Mesendoderm (in vitro differentiated cells): ENCODE results near the gene ADGRL3. TPM values are rescaled to one million over a fixed set of nuclear protein-coding genes. Genes with fewer than 3 reads are reported as not detected.

Source experiments
- DNase-seq: peaks from one replicate; pipeline ENCODE4 v3.0.0; 2013
- H2AK5ac ChIP-seq: 2 replicates; pipeline ENCODE4 v1.6.1; 2013; ENCODE audit warnings: low read length, inconsistent platforms
- H2BK120ac ChIP-seq: 2 replicates; pipeline ENCODE4 v1.6.1; 2013; ENCODE audit warnings: low read depth, mild to moderate bottlenecking, low read length, moderate library complexity, mixed read lengths
- H2BK15ac ChIP-seq: replicated peaks from 2 replicates; pipeline ENCODE4 v1.6.1; 2013; ENCODE audit warnings: low read depth, mild to moderate bottlenecking, moderate library complexity
- H2BK5ac ChIP-seq: 2 replicates; pipeline ENCODE4 v1.6.1; 2013; ENCODE audit warnings: low read length, inconsistent platforms
- H3K18ac ChIP-seq: 2 replicates; pipeline ENCODE4 v1.6.1; 2013; ENCODE audit warnings: mild to moderate bottlenecking, low read length, mixed read lengths
- H3K23ac ChIP-seq: one replicate; pipeline ENCODE4 v1.6.1; 2013; ENCODE audit warnings: low read length
- H3K27ac ChIP-seq: 2 replicates; pipeline ENCODE4 v1.5.1; 2013; ENCODE audit warnings: low read depth, mild to moderate bottlenecking, inconsistent platforms, low read length, moderate library complexity
- H3K27me3 ChIP-seq: 2 replicates; pipeline ENCODE4 v1.6.1; 2013; ENCODE audit warnings: low read length, control low read depth, mild to moderate bottlenecking, inconsistent platforms; ENCODE audit not compliant: insufficient read depth, poor library complexity
- H3K36me3 ChIP-seq: 2 replicates; pipeline ENCODE4 v1.6.1; 2013; ENCODE audit warnings: low read length, inconsistent platforms; ENCODE audit not compliant: control insufficient read depth, insufficient read depth
- H3K4ac ChIP-seq: one replicate; pipeline ENCODE4 v1.6.1; 2013; ENCODE audit warnings: low read depth, mild to moderate bottlenecking, low read length, moderate library complexity
- H3K4me1 ChIP-seq: 2 replicates; pipeline ENCODE4 v1.6.1; 2013; ENCODE audit warnings: low read depth, low read length, inconsistent platforms; ENCODE audit not compliant: control insufficient read depth
- H3K4me2 ChIP-seq: 2 replicates; pipeline ENCODE4 v1.6.1; 2013; ENCODE audit warnings: low read length
- H3K4me3 ChIP-seq: 2 replicates; pipeline ENCODE4 v1.5.1; 2013; ENCODE audit warnings: mild to moderate bottlenecking, low read length
- H3K56ac ChIP-seq: one replicate; pipeline ENCODE4 v1.6.1; 2013; ENCODE audit warnings: low read length
- H3K79me1 ChIP-seq: 2 replicates; pipeline ENCODE4 v1.6.1; 2013; ENCODE audit warnings: low read length, inconsistent platforms
- H3K79me2 ChIP-seq: 2 replicates; pipeline ENCODE4 v1.6.1; 2013; ENCODE audit warnings: mild to moderate bottlenecking, low read length; ENCODE audit not compliant: control insufficient read depth, insufficient read depth
- H3K9ac ChIP-seq: 2 replicates; pipeline ENCODE4 v1.6.1; 2013; ENCODE audit warnings: low read length, inconsistent platforms
- H4K5ac ChIP-seq: one replicate; pipeline ENCODE4 v1.6.1; 2013; ENCODE audit warnings: low read length
- H4K8ac ChIP-seq: one replicate; pipeline ENCODE4 v1.6.1; 2013; ENCODE audit warnings: low read depth, mild to moderate bottlenecking, control low read depth, low read length, moderate library complexity
- WGBS: extraction: QIAGEN DNeasy Blood & Tissue Kit; methylation state at CpG from one replicate; pipeline ENCODE4 v1.1.7; 2013; ENCODE audit warnings: low lambda C conversion rate, missing lambda C conversion rate; ENCODE audit not compliant: insufficient coverage; ENCODE audit errors: extremely low coverage; 5-methylcytosine and 5-hydroxymethylcytosine counted together
- polyA plus RNA-seq, 2 experiments: library from polyadenylated mRNA; stranded (reverse); fragments of 200-250 nt; gene quantifications; one replicate each; pipeline ENCODE4 v1.2.3, GENCODE V29; 2013

The ADGRL3 gene
- polyA plus RNA-seq (2013, experiment 1 of 2): 7.1 TPM
- 7.2 TPM for polyA plus RNA-seq (2013, experiment 2 of 2)

GRCh38 chr4:61200187-61200915, at the start of gene ADGRL3:
ADGRL3 (plus strand) TSS chr4:61200326.
- Histone ChIP-seq H4K5ac (no peak within 1 kb of the TSS), H2AK5ac (no peak within 1 kb of the TSS), H2BK120ac (no peak within 1 kb of the TSS), H3K79me2 (peaks cover 18% of the 10 kb centered on the region), H3K4me1 (peaks cover 3% of the 10 kb centered on the region), H3K23ac (peak within 1 kb of the TSS; percentile 91), H3K9ac (peak within 1 kb of the TSS; percentile 71), H3K36me3 (no peaks in the 10 kb centered on the region), H3K4me2 (peak within 1 kb of the TSS; percentile 67), H2BK5ac (no peak within 1 kb of the TSS), H3K18ac (peak within 1 kb of the TSS; percentile 51), H4K8ac (no peak within 1 kb of the TSS), H3K4ac (peak within 1 kb of the TSS; percentile 4), H3K56ac (peak within 1 kb of the TSS; percentile 92), H3K79me1 (peaks cover 3% of the 10 kb centered on the region), H3K27ac (peak within 1 kb of the TSS; percentile 84), H2BK15ac (no peak within 1 kb of the TSS), H3K27me3 (no peaks in the 10 kb centered on the region), H3K4me3 (peak within 1 kb of the TSS; percentile 78)
- peak; percentile 94 for DNase-seq
- no CpG with 5 or more reads among the region's 92 CpGs for WGBS

GRCh38 chr4:61152433-61152832, 47.7 kb upstream of the ADGRL3 start:
- no peak overlapping the region for H3K23ac ChIP-seq
- H3K79me1 ChIP-seq: no peaks in the 10 kb centered on the region
- no CpG with 5 or more reads among the region's 4 CpGs for WGBS

GRCh38 chr4:61160478-61160877, 39.6 kb upstream of the ADGRL3 start:
- Histone ChIP-seq H3K27ac (no peak overlapping the region), H2AK5ac (no peak overlapping the region), H2BK120ac (no peak overlapping the region), H4K8ac (no peak overlapping the region), H3K79me2 (no peaks in the 10 kb centered on the region), H2BK15ac (no peak overlapping the region), H3K79me1 (no peaks in the 10 kb centered on the region), H3K27me3 (no peaks in the 10 kb centered on the region), H2BK5ac (no peak overlapping the region), H3K18ac (no peak overlapping the region), H3K4me2 (no peak overlapping the region), H3K56ac (no peak overlapping the region), H3K36me3 (no peaks in the 10 kb centered on the region), H3K4me1 (no peaks in the 10 kb centered on the region), H3K4ac (no peak overlapping the region), H4K5ac (no peak overlapping the region), H3K9ac (no peak overlapping the region), H3K23ac (no peak overlapping the region), H3K4me3 (no peak overlapping the region)
- peak; percentile 54 for DNase-seq
- WGBS: no CpG with 5 or more reads among the region's 2 CpGs

More at GRCh38 chr4:61152433-61152832, 47.7 kb upstream of the ADGRL3 start:
- H2AK5ac ChIP-seq: no peak overlapping the region
- H3K4ac ChIP-seq: no peak overlapping the region
- DNase-seq: peak; percentile 81
- H3K4me1 ChIP-seq: no peaks in the 10 kb centered on the region
- no peak overlapping the region for H2BK5ac ChIP-seq
- no peak overlapping the region for H4K8ac ChIP-seq
- no peak overlapping the region for H3K4me2 ChIP-seq
- H3K36me3 ChIP-seq: no peaks in the 10 kb centered on the region
- H4K5ac ChIP-seq: no peak overlapping the region
- H3K56ac ChIP-seq: no peak overlapping the region
- H3K9ac ChIP-seq: no peak overlapping the region
- no peak overlapping the region for H2BK15ac ChIP-seq
- no peak overlapping the region for H3K27ac ChIP-seq
- H2BK120ac ChIP-seq: no peak overlapping the region
- no peak overlapping the region for H3K18ac ChIP-seq
- no peak overlapping the region for H3K4me3 ChIP-seq
- H3K27me3 ChIP-seq: no peaks in the 10 kb centered on the region
- H3K79me2 ChIP-seq: no peaks in the 10 kb centered on the region

- no peaks in the 10 kb centered on the region for H3K4me1 ChIP-seq
- H3K4me3 ChIP-seq: no peak overlapping the region
- no peak for DNase-seq
- no peaks in the 10 kb centered on the region for H3K36me3 ChIP-seq
- no peak overlapping the region for H3K4ac ChIP-seq
- no CpG with 5 or more reads among the region's 1 CpG for WGBS
- H3K4me2 ChIP-seq: no peak overlapping the region
- no peak overlapping the region for H2BK15ac ChIP-seq
- no peak overlapping the region for H2BK120ac ChIP-seq
- H3K23ac ChIP-seq: no peak overlapping the region
- no peaks in the 10 kb centered on the region for H3K79me1 ChIP-seq
- H4K5ac ChIP-seq: no peak overlapping the region
- no peak overlapping the region for H3K56ac ChIP-seq
- H3K9ac ChIP-seq: no peak overlapping the region
- no peak overlapping the region for H3K27ac ChIP-seq
- no peak overlapping the region for H2BK5ac ChIP-seq
- H3K18ac ChIP-seq: no peak overlapping the region
- no peaks in the 10 kb centered on the region for H3K79me2 ChIP-seq
- no peak overlapping the region for H4K8ac ChIP-seq
- H3K27me3 ChIP-seq: no peaks in the 10 kb centered on the region
- no peak overlapping the region for H2AK5ac ChIP-seq
These were observed 38.0 kb upstream of the ADGRL3 start for GRCh38 chr4:61162116-61162515.

- Histone ChIP-seq H2BK5ac (no peak overlapping the region), H3K79me1 (no peaks in the 10 kb centered on the region), H3K79me2 (no peaks in the 10 kb centered on the region), H3K23ac (no peak overlapping the region), H3K4me3 (no peak overlapping the region), H3K4me1 (no peaks in the 10 kb centered on the region), H2BK120ac (no peak overlapping the region), H4K5ac (no peak overlapping the region), H3K36me3 (no peaks in the 10 kb centered on the region), H3K4me2 (no peak overlapping the region), H2AK5ac (no peak overlapping the region), H3K27me3 (no peaks in the 10 kb centered on the region), H3K9ac (no peak overlapping the region), H4K8ac (no peak overlapping the region), H3K56ac (no peak overlapping the region), H2BK15ac (no peak overlapping the region), H3K18ac (no peak overlapping the region), H3K27ac (no peak overlapping the region), H3K4ac (no peak overlapping the region)
- no CpG with 5 or more reads among the region's 1 CpG for WGBS
- no peak for DNase-seq
These were observed 26.3 kb upstream of the ADGRL3 start for GRCh38 chr4:61173799-61174198.

GRCh38 chr4:61175495-61175894, 24.6 kb upstream of the ADGRL3 start:
- DNase-seq: no peak
- Histone ChIP-seq H4K8ac (no peak overlapping the region), H4K5ac (no peak overlapping the region), H2BK5ac (no peak overlapping the region), H2BK15ac (no peak overlapping the region), H3K56ac (no peak overlapping the region), H3K79me2 (no peaks in the 10 kb centered on the region), H3K9ac (no peak overlapping the region), H3K23ac (no peak overlapping the region), H3K4me2 (no peak overlapping the region), H2BK120ac (no peak overlapping the region), H3K4me3 (no peak overlapping the region), H2AK5ac (no peak overlapping the region), H3K18ac (no peak overlapping the region), H3K27ac (no peak overlapping the region), H3K4ac (no peak overlapping the region), H3K4me1 (no peaks in the 10 kb centered on the region), H3K79me1 (no peaks in the 10 kb centered on the region), H3K27me3 (no peaks in the 10 kb centered on the region), H3K36me3 (no peaks in the 10 kb centered on the region)
- WGBS: no CpG with 5 or more reads among the region's 1 CpG
